ENCODE results near the gene UBE2E1.

The UBE2E1 gene

DNA sequence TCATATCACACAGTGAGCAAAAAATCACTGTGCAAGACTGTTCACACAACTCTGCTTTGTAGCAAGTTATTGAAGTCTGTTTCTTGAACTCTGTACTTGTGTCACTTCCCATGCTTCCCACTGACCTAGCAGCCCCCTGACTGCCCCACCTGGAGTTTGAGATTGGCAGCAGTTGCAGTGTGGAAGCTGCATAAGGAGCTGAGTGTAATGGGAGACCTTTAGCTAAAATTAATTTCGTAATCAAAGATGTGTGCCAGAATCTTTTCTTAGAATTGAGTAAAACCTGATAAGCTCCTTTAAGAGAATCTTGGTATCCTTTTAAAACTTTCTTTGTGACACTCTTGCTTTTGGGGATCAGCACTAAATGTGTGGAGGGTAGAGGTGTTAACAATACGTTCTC lies 68.2 kb downstream of the UBE2E1 start:
- CTCF ChIA-PET = interaction anchor here (0.7 to 1.7 kb wide), 5 partner anchors 9 to 16 kb away, joined by 3 to 5 read pairs (median 3); no protein-coding TSS in a partner anchor
- H3K4me1 ChIP-seq (ENCODE audit: control extremely low read depth in 1 of 4, control insufficient read depth in 4 of 4, insufficient read depth in 4 of 4, low read length in 3 of 4) = peaks cover 0 to 11% (median 5%) of the 10 kb centered on the region in 4 experiments
- peaks cover 0 to 6% (median 2%) of the 10 kb centered on the region in 4 experiments for H3K36me3 ChIP-seq (ENCODE audit: control insufficient read depth in 4 of 4, insufficient read depth in 4 of 4, low read length in 3 of 4)
- POLR2A ChIA-PET = no interaction called here
- H3K4me3 ChIP-seq (ENCODE audit: control insufficient read depth in 1 of 7, extremely low read depth in 1 of 7, insufficient read depth in 4 of 7, low read depth in 2 of 7, low read length in 6 of 7) = no peak overlapping the region
- peaks cover 0 to 5% (median 0%) of the 10 kb centered on the region in 5 experiments for H3K9me3 ChIP-seq (ENCODE audit: control extremely low read depth in 1 of 5, control insufficient read depth in 4 of 5, insufficient read depth in 2 of 5, low read depth in 1 of 5, low read length in 4 of 5)
- no peaks in the 10 kb centered on the region for H3K27me3 ChIP-seq (replicated peaks in 2 of 5; ENCODE audit: control insufficient read depth in 4 of 5, insufficient read depth in 5 of 5, low read length in 4 of 5)
- no peak overlapping the region for H3K27ac ChIP-seq (ENCODE audit: insufficient read depth in 1 of 2, low read depth in 1 of 2, low read length in 2 of 2, poor library complexity in 1 of 2, severe bottlenecking in 2 of 2)
- no peak for DNase-seq
- 86% methylated on average over 1 of the region's 2 CpGs for WGBS (ENCODE audit: insufficient coverage)

DNA sequence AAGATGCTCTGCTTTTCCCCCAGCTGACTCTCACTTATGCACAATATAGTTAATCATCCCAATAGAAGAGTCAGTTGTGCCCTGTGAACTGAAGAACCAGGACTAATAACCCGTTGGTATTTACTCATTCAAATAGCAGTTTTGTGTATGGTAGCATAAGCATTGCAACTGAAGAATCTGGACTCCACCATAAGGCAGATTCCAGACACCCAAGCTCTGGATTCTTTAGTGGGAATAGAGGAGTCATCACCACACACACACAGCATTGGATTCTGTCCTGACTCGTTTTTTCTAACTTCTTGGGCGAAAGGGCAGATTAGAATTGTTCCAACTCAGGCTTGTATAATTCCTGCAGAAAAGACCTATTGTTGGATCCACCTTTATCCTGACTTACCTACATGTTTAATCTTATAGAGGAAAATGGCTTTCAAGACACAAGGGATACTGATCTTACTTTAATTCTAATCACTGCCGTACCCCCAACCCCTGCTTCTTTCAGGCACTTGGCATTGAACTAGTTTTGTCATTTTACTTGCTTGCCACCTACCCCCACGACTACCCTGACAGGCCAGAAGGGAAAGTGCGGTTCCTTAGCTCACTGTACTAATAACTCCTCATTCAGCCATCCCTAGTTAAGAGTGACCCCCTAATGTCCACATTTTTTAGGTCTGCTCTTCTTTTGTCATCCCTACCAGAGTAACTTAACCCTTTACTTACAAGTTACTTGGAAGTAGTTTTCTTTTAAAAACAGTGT lies 68.8 kb downstream of the UBE2E1 start:
- peaks cover 0 to 11% (median 6%) of the 10 kb centered on the region in 4 experiments for H3K4me1 ChIP-seq (ENCODE audit: control extremely low read depth in 1 of 4, control insufficient read depth in 4 of 4, insufficient read depth in 4 of 4, low read length in 3 of 4)
- H3K27me3 ChIP-seq (replicated peaks in 2 of 5; ENCODE audit: control insufficient read depth in 4 of 5, insufficient read depth in 5 of 5, low read length in 4 of 5) = no peaks in the 10 kb centered on the region
- H3K36me3 ChIP-seq (ENCODE audit: control insufficient read depth in 4 of 4, insufficient read depth in 4 of 4, low read length in 3 of 4) = peaks cover 0 to 6% (median 2%) of the 10 kb centered on the region in 4 experiments
- ChIA-PET POLR2A (no interaction called here), CTCF (interaction anchor here (0.7 to 1.7 kb wide), 8 partner anchors 9 to 40 kb away, joined by 3 to 5 read pairs (median 3); no protein-coding TSS in a partner anchor)
- DNase-seq = no peak
- no peak overlapping the region for H3K27ac ChIP-seq (ENCODE audit: insufficient read depth in 1 of 2, low read depth in 1 of 2, low read length in 2 of 2, poor library complexity in 1 of 2, severe bottlenecking in 2 of 2)
- no peak overlapping the region for H3K4me3 ChIP-seq (ENCODE audit: control insufficient read depth in 1 of 7, extremely low read depth in 1 of 7, insufficient read depth in 4 of 7, low read depth in 2 of 7, low read length in 6 of 7)
- peaks cover 0 to 5% (median 0%) of the 10 kb centered on the region in 5 experiments for H3K9me3 ChIP-seq (ENCODE audit: control extremely low read depth in 1 of 5, control insufficient read depth in 4 of 5, insufficient read depth in 2 of 5, low read depth in 1 of 5, low read length in 4 of 5)
- 93% methylated on average over 5 of the region's 6 CpGs for WGBS (ENCODE audit: insufficient coverage)

DNA sequence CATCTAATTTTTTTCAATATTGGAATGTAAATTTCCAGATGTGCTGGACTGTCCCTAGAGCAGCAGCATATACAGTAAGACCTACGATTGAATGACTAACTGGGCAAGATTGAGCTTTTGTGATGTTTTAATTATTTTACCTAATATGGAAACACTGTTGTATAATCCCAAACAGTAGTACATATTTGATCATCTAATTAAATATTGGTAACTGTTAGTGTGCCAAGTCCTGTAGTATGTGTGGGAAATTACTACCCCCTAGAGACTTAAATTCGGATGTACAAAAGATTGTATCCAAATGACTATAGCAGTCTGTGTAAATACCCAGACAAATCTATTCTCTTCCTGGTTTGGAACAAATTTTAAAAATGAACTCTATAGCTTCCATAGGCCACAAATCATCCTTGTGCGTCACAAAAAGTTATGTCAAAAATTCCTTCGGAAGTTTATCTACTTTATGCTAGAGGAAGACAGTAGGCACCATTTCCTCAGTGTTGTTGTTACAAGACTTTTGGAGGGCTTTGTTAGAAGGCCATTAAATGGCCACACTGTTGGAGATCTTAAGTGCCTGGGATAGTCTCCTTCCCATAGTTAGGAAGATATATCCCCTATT lies 69.5 kb downstream of the UBE2E1 start:
- H3K4me3 ChIP-seq (ENCODE audit: control insufficient read depth in 1 of 7, extremely low read depth in 1 of 7, insufficient read depth in 4 of 7, low read depth in 2 of 7, low read length in 6 of 7) = no peak overlapping the region
- peaks cover 0 to 5% (median 0%) of the 10 kb centered on the region in 5 experiments for H3K9me3 ChIP-seq (ENCODE audit: control extremely low read depth in 1 of 5, control insufficient read depth in 4 of 5, insufficient read depth in 2 of 5, low read depth in 1 of 5, low read length in 4 of 5)
- no peaks in the 10 kb centered on the region for H3K27me3 ChIP-seq (replicated peaks in 2 of 5; ENCODE audit: control insufficient read depth in 4 of 5, insufficient read depth in 5 of 5, low read length in 4 of 5)
- POLR2A ChIA-PET = no interaction called here
- CTCF ChIA-PET = interaction anchor here (0.7 to 1.7 kb wide), 4 partner anchors 8 to 41 kb away, joined by 3 read pairs; no protein-coding TSS in a partner anchor
- 92% methylated on average over 2 of the region's 4 CpGs for WGBS (ENCODE audit: insufficient coverage)
- DNase-seq = no peak
- no peak overlapping the region for H3K27ac ChIP-seq (ENCODE audit: insufficient read depth in 1 of 2, low read depth in 1 of 2, low read length in 2 of 2, poor library complexity in 1 of 2, severe bottlenecking in 2 of 2)
- peaks cover under 1 to 12% (median 7%) of the 10 kb centered on the region in 4 experiments for H3K4me1 ChIP-seq (ENCODE audit: control extremely low read depth in 1 of 4, control insufficient read depth in 4 of 4, insufficient read depth in 4 of 4, low read length in 3 of 4)
- peaks cover 0 to 6% (median 2%) of the 10 kb centered on the region in 4 experiments for H3K36me3 ChIP-seq (ENCODE audit: control insufficient read depth in 4 of 4, insufficient read depth in 4 of 4, low read length in 3 of 4)

GRCh38 chr3:23876923-23877322 lies 71.2 kb downstream of the UBE2E1 start:
- no peak overlapping the region for H3K27ac ChIP-seq (ENCODE audit: insufficient read depth in 1 of 2, low read depth in 1 of 2, low read length in 2 of 2, poor library complexity in 1 of 2, severe bottlenecking in 2 of 2)
- WGBS (ENCODE audit: insufficient coverage) = no CpG with 5 or more reads among the region's 2 CpGs
- CTCF ChIA-PET = interaction anchor here (1.1 to 1.5 kb wide), 4 partner anchors 12 to 85 kb away, joined by 3 to 5 read pairs (median 4); no protein-coding TSS in a partner anchor
- H3K27me3 ChIP-seq (replicated peaks in 2 of 5; ENCODE audit: control insufficient read depth in 4 of 5, insufficient read depth in 5 of 5, low read length in 4 of 5) = no peaks in the 10 kb centered on the region
- POLR2A ChIA-PET = no interaction called here
- H3K9me3 ChIP-seq (ENCODE audit: control extremely low read depth in 1 of 5, control insufficient read depth in 4 of 5, insufficient read depth in 2 of 5, low read depth in 1 of 5, low read length in 4 of 5) = peaks cover 0 to 5% (median 0%) of the 10 kb centered on the region in 5 experiments
- H3K36me3 ChIP-seq (ENCODE audit: control insufficient read depth in 4 of 4, insufficient read depth in 4 of 4, low read length in 3 of 4) = peaks cover 0 to 6% (median 2%) of the 10 kb centered on the region in 4 experiments
- no peak for DNase-seq
- peaks cover 12 to 28% (median 19%) of the 10 kb centered on the region in 4 experiments for H3K4me1 ChIP-seq (ENCODE audit: control extremely low read depth in 1 of 4, control insufficient read depth in 4 of 4, insufficient read depth in 4 of 4, low read length in 3 of 4)
- no peak overlapping the region for H3K4me3 ChIP-seq (ENCODE audit: control insufficient read depth in 1 of 7, extremely low read depth in 1 of 7, insufficient read depth in 4 of 7, low read depth in 2 of 7, low read length in 6 of 7)

GRCh38 chr3:23877329-23877980 lies 71.7 kb downstream of the UBE2E1 start:
- POLR2A ChIA-PET = no interaction called here
- Histone ChIP-seq H3K36me3 (ENCODE audit: control insufficient read depth in 4 of 4, insufficient read depth in 4 of 4, low read length in 3 of 4) (peaks cover 0 to 6% (median 2%) of the 10 kb centered on the region in 4 experiments), H3K27ac (ENCODE audit: insufficient read depth in 1 of 2, low read depth in 1 of 2, low read length in 2 of 2, poor library complexity in 1 of 2, severe bottlenecking in 2 of 2) (no peak overlapping the region), H3K4me1 (ENCODE audit: control extremely low read depth in 1 of 4, control insufficient read depth in 4 of 4, insufficient read depth in 4 of 4, low read length in 3 of 4) (peaks cover 12 to 33% (median 24%) of the 10 kb centered on the region in 4 experiments), H3K27me3 (replicated peaks in 2 of 5; ENCODE audit: control insufficient read depth in 4 of 5, insufficient read depth in 5 of 5, low read length in 4 of 5) (no peaks in the 10 kb centered on the region), H3K4me3 (ENCODE audit: control insufficient read depth in 1 of 7, extremely low read depth in 1 of 7, insufficient read depth in 4 of 7, low read depth in 2 of 7, low read length in 6 of 7) (no peak overlapping the region), H3K9me3 (ENCODE audit: control extremely low read depth in 1 of 5, control insufficient read depth in 4 of 5, insufficient read depth in 2 of 5, low read depth in 1 of 5, low read length in 4 of 5) (peaks cover 0 to 7% (median 0%) of the 10 kb centered on the region in 5 experiments)
- peak in 2 of 3 donors; percentile 74 to 75 for DNase-seq
- CTCF ChIA-PET = interaction anchor here (1.0 to 2.1 kb wide), 5 partner anchors 11 to 66 kb away, joined by 3 to 5 read pairs (median 5); no protein-coding TSS in a partner anchor
- WGBS (ENCODE audit: insufficient coverage) = 94% methylated on average over 3 of the region's 5 CpGs

DNA sequence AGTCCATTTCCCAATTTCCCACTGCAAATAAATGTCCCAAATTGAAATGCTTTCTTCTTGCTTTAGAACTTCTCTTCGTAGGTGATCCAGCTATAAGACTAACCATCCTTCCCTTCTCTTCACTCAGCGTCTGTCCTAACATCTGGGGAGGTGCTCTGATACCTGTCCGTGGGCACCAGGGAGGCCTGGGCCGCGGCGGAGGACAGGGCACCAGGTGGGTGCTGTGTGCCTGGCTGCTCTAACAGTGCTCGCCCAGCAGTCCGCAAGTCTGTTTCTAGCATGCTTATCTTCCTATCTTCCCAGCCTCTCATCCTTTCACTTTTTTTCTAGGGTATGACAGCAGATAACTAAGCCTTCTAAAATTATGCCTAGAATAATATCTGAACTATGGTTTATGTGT lies 73.7 kb downstream of the UBE2E1 start:
- WGBS (ENCODE audit: insufficient coverage) = 97% methylated on average over 5 of the region's 8 CpGs
- H3K27ac ChIP-seq (ENCODE audit: insufficient read depth in 1 of 2, low read depth in 1 of 2, low read length in 2 of 2, poor library complexity in 1 of 2, severe bottlenecking in 2 of 2) = no peak overlapping the region
- no peak overlapping the region for H3K4me3 ChIP-seq (ENCODE audit: control insufficient read depth in 1 of 7, extremely low read depth in 1 of 7, insufficient read depth in 4 of 7, low read depth in 2 of 7, low read length in 6 of 7)
- ChIA-PET CTCF (interaction anchor here (1.0 to 3.4 kb wide), 4 partner anchors 9 to 45 kb away, joined by 5 to 18 read pairs (median 6); no protein-coding TSS in a partner anchor), POLR2A (no interaction called here)
- H3K27me3 ChIP-seq (replicated peaks in 2 of 5; ENCODE audit: control insufficient read depth in 4 of 5, insufficient read depth in 5 of 5, low read length in 4 of 5) = no peaks in the 10 kb centered on the region
- H3K9me3 ChIP-seq (ENCODE audit: control extremely low read depth in 1 of 5, control insufficient read depth in 4 of 5, insufficient read depth in 2 of 5, low read depth in 1 of 5, low read length in 4 of 5) = peaks cover 0 to 9% (median 0%) of the 10 kb centered on the region in 5 experiments
- no peak for DNase-seq
- H3K36me3 ChIP-seq (ENCODE audit: control insufficient read depth in 4 of 4, insufficient read depth in 4 of 4, low read length in 3 of 4) = peaks cover 0 to 10% (median 2%) of the 10 kb centered on the region in 4 experiments
- peaks cover 12 to 39% (median 26%) of the 10 kb centered on the region in 4 experiments for H3K4me1 ChIP-seq (ENCODE audit: control extremely low read depth in 1 of 4, control insufficient read depth in 4 of 4, insufficient read depth in 4 of 4, low read length in 3 of 4)

All from common myeloid progenitor, CD34-positive (primary cell).